Fibroblast of villous mesenchyme (primary cell): ENCODE results near the gene CPVL. TPM values are rescaled to one million over a fixed set of nuclear protein-coding genes. Genes with fewer than 3 reads are reported as not detected.

ENCODE experiments used
- DNase-seq: peaks from one replicate; pipeline ENCODE4 v3.0.0-alpha.2; 2010; ENCODE audit warnings: low read depth
- H3K4me3 ChIP-seq: 2 replicates; pipeline ENCODE4 v1.5.1; 2011; ENCODE audit warnings: low read depth, mild to moderate bottlenecking, low read length
- total RNA-seq: library from RNA; depleted of rRNA; stranded (reverse); fragments of >200 nt; gene quantifications from 2 replicates; pipeline ENCODE4 v1.2.3, GENCODE V29; 2012
- TF ChIP-seq, protein P1 (sequence below): IDR thresholded peaks from 2 replicates; pipeline ENCODE4 v1.5.1; 2012; ENCODE audit warnings: low read depth, mild to moderate bottlenecking, low read length; ENCODE audit not compliant: insufficient read depth

Gene CPVL
- total RNA-seq, 1 donor: not detected

DNA sequence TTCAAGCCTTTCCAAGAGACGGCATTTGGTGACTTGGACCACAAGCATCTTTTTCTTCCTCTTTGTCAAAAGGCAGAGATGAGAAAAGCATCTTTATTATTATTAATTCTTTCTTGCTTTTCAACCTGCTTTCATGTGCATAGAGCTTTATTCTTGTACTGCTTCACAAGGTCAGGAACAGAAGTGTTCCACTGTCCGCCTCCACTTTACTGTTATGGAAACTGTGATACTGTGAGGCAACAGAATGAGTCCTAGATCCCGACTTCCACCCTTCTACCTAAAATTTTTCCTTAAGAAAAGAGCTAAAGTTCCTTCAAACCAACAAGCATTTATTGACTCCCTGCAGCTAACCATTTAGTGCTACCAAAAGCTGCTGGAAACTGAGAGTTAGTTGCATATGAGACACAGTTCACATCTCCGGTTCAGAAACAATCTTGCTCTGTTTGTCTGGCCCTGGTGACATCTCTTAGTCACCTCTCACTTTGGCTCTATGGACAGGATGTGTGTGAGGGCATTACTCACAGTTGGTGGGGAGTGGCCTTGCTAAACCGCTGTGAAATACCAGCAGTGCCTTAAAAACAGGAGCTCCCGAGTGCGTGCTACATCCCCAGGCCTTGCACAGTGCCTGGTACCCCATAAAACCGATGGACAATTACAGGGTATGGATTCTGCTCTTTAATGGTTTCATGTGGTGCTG lies 111.1 kb downstream of the CPVL start:
- no peak overlapping the region for H3K4me3 ChIP-seq
- TF ChIP-seq, protein P1, sequence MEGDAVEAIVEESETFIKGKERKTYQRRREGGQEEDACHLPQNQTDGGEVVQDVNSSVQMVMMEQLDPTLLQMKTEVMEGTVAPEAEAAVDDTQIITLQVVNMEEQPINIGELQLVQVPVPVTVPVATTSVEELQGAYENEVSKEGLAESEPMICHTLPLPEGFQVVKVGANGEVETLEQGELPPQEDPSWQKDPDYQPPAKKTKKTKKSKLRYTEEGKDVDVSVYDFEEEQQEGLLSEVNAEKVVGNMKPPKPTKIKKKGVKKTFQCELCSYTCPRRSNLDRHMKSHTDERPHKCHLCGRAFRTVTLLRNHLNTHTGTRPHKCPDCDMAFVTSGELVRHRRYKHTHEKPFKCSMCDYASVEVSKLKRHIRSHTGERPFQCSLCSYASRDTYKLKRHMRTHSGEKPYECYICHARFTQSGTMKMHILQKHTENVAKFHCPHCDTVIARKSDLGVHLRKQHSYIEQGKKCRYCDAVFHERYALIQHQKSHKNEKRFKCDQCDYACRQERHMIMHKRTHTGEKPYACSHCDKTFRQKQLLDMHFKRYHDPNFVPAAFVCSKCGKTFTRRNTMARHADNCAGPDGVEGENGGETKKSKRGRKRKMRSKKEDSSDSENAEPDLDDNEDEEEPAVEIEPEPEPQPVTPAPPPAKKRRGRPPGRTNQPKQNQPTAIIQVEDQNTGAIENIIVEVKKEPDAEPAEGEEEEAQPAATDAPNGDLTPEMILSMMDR: no peak
- peak; percentile 42 for DNase-seq

DNA sequence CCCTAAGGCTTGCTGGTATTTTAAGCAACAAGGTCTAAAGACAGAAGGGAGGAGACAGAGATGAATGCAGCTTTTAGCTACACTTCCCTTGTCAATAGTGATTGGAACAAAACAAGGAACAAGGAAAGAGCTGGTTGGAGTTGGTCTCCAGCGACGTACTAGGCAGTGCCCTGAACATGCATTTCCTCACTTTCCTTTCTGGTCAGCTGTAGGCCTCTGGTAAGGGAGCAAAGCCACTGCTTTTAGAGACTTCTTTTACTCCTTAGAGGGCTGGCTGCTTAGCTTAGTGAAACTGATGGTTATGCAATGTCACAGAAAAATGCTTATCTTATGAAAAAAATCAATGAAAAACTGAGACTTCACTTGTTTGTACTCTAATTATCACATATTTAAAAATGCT lies 112.8 kb downstream of the CPVL start:
- H3K4me3 ChIP-seq: no peak overlapping the region
- TF ChIP-seq, protein P1: no peak
- no peak for DNase-seq

DNA sequence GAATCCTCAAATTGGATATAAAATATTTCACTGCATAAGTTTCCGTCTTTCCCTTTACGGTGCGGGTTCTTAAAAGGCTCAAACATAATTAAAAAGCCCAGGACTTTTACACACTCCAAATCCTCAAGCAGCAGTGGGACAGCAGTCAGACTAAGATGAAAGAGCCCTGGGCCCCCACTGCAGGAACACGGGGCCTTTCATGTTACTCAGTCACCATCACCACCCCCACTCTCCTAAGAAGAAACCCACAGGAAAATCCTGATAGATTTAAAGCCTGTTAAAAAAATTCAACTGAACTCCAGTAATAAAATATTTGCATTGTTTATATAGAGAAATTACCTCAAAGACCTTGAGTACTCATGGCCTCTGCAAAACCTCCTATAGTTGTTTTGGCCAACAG lies 114.2 kb downstream of the CPVL start:
- DNase-seq: no peak
- TF ChIP-seq, protein P1: no peak
- no peak overlapping the region for H3K4me3 ChIP-seq

DNA sequence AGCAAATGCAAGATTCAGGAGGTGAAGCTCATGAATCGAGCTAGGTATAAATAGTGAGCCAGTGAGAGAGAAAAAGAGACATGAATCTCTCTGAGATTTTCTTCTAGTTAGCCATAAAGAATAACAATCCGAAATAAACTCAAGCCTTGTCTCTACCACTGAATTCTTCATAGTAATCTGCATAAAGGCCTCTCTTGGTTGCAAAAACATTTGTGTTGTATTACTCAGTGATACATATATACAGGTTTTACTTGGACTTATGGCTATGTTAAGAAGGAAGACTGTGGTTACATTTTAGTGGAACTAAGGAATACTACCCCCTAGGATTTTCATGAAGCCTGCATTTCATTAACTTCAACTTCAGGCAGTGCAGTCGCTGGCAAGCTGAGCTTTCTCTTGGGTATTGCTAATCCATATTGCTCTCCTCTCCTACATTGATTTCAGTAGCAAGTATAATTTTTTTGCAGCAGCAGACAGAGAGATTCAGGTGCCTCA lies 115.5 kb downstream of the CPVL start:
- no peak overlapping the region for H3K4me3 ChIP-seq
- TF ChIP-seq, protein P1: no peak
- DNase-seq: no peak

DNA sequence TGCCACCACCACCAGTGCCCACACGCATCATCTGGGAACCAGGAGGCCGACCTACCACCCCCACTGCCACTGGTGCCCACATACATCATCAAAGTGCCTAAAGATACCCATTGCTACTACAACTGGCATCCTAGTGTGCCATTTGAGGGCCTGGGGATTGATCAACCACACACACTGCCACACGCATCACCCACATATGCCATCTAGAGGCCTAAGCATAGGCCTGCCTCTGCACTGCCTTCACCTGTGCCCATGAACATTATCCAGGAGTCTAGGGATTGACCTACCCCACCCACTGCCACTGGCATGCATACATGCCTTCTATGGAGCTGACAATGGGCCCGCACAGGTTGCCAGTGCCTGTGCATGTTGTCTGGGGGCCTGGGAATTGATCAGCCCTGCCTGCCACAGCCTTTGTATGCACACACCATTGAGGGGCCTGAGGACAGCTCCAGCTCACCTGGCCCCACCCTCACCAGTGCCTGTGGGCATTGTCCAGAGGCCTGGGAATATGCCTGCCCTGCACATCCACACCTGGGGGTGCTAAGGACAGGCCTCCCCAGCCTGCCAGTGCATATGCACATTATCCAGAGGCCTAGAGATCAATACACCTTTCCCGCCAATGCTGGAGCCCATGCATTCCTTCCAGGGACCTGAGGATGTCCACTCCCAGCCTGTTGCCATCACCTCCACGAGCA lies 123.9 kb downstream of the CPVL start:
- H3K4me3 ChIP-seq: no peak overlapping the region
- DNase-seq: no peak
- TF ChIP-seq, protein P1: no peak

DNA sequence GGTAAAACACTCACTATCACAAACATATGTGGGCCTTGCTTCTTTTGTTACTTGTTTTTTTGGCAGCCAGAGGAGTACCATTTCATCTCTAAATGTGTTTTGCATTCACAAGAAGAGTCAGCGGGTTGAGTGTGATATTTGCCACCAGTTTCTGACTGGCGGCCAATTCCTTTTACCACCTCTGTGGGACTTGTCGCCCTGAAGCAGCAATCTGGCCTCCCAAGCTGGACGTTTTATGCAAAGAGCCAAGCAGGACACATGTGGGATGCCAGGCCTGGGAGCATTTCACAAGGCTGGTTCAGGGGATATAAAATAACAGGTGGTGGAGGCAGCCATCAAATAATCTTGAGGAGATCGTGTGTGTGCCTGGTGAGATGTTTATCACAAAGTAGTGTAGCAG lies 126.4 kb downstream of the CPVL start:
- H3K4me3 ChIP-seq: no peak overlapping the region
- no peak for DNase-seq
- TF ChIP-seq, protein P1: no peak
